Loucy (cell line): Measurements from ENCODE around the gene ARHGAP24.

Experiments
- H2AFZ ChIP-seq: fragments of 200-600 bp; sonication (generic); 2 replicates; pipeline ENCODE4 v1.6.0; 2016; ENCODE audit warnings: antibody characterized with exemption, mild to moderate bottlenecking, low read length, moderate library complexity
- H3F3A ChIP-seq: fragments of 200-600 bp; 2 replicates; pipeline ENCODE4 v1.6.0; 2016; ENCODE audit warnings: antibody characterized with exemption, low read depth, mild to moderate bottlenecking
- H3K27me3 ChIP-seq: fragments of 200-600 bp; sonication (generic); 2 replicates; pipeline ENCODE4 v1.6.1; 2014; ENCODE audit warnings: low read length, mild to moderate bottlenecking; ENCODE audit not compliant: insufficient read depth, poor library complexity, severe bottlenecking
- H3K36me3 ChIP-seq: fragments of 200-600 bp; sonication (generic); 2 replicates; pipeline ENCODE4 v1.6.1; 2016; ENCODE audit warnings: low read length; ENCODE audit not compliant: insufficient read depth
- H3K4me1 ChIP-seq: fragments of 200-600 bp; sonication (generic); 2 replicates; pipeline ENCODE4 v1.5.1; 2014; ENCODE audit warnings: low read length, mild to moderate bottlenecking; ENCODE audit not compliant: insufficient read depth, poor library complexity, severe bottlenecking
- H3K4me2 ChIP-seq: fragments of 200-600 bp; sonication (generic); 2 replicates; pipeline ENCODE4 v1.6.0; 2014; ENCODE audit warnings: antibody characterized with exemption, low read length, low read depth, mild to moderate bottlenecking; ENCODE audit not compliant: poor library complexity, severe bottlenecking
- H3K4me3 ChIP-seq: fragments of 200-600 bp; sonication (generic); 2 replicates; pipeline ENCODE4 v1.5.1; 2014; ENCODE audit warnings: low read length, mild to moderate bottlenecking, mixed read lengths; ENCODE audit not compliant: poor library complexity, severe bottlenecking
- H3K79me2 ChIP-seq: fragments of 200-600 bp; sonication (generic); 2 replicates; pipeline ENCODE4 v1.6.1; 2014; ENCODE audit warnings: low read length; ENCODE audit not compliant: insufficient read depth
- H3K9ac ChIP-seq: fragments of 200-600 bp; sonication (generic); 2 replicates; pipeline ENCODE4 v1.6.0; 2014; ENCODE audit warnings: mild to moderate bottlenecking, low read depth, low read length, moderate library complexity; ENCODE audit not compliant: poor library complexity, severe bottlenecking
- H3K9me2 ChIP-seq: fragments of 200-600 bp; sonication (generic); replicated peaks from 2 replicates; pipeline ENCODE4 v1.6.1; 2016; ENCODE audit warnings: low read depth, low read length, mixed read lengths
- H3K9me3 ChIP-seq: fragments of 200-600 bp; sonication (generic); 2 replicates; pipeline ENCODE4 v1.6.1; 2014; ENCODE audit warnings: mild to moderate bottlenecking, antibody characterized with exemption, low read length, low read depth; ENCODE audit not compliant: insufficient read depth
- H4K20me1 ChIP-seq: fragments of 200-600 bp; sonication (generic); 2 replicates; pipeline ENCODE4 v1.6.0; 2014; ENCODE audit warnings: antibody characterized with exemption, low read length, mild to moderate bottlenecking; ENCODE audit not compliant: insufficient read depth, poor library complexity, severe bottlenecking
- EZH2phosphoT487 ChIP-seq: fragments of 200-600 bp; IDR thresholded peaks from 2 replicates; pipeline ENCODE4 v1.6.1; 2018; ENCODE audit warnings: antibody characterized with exemption, mild to moderate bottlenecking, moderate library complexity, borderline replicate concordance
- TF ChIP-seq, protein P1 (sequence below): fragments of 200-600 bp; sonication (generic); conservative IDR thresholded peaks from 2 replicates; pipeline ENCODE4 v1.5.1; 2014; ENCODE audit warnings: mild to moderate bottlenecking, antibody characterized with exemption, low read length

ARHGAP24 gene

DNA sequence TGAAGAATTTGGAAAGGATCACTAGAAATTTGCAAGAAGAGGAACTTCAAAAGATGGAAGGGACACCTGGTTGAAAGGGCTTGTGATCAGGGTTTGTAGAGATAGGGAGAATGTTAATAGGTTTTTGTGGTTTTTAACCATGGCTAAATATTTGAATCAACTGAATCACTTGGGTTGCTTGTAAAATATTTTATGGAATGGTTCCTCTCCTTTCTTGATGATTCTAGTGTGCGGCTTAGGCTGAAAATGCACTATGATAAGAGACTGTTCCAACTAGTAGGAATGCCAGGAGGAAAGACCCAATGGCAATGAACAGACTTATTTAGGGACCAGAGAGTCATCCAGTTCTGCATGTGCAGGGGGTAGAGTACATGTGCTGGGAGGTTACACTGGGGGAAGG, 408.2 kb downstream of the ARHGAP24 start:
- no peaks in the 10 kb centered on the region for H3K27me3 ChIP-seq
- H3K9me2 ChIP-seq = no peaks in the 10 kb centered on the region
- TF ChIP-seq, protein P1, sequence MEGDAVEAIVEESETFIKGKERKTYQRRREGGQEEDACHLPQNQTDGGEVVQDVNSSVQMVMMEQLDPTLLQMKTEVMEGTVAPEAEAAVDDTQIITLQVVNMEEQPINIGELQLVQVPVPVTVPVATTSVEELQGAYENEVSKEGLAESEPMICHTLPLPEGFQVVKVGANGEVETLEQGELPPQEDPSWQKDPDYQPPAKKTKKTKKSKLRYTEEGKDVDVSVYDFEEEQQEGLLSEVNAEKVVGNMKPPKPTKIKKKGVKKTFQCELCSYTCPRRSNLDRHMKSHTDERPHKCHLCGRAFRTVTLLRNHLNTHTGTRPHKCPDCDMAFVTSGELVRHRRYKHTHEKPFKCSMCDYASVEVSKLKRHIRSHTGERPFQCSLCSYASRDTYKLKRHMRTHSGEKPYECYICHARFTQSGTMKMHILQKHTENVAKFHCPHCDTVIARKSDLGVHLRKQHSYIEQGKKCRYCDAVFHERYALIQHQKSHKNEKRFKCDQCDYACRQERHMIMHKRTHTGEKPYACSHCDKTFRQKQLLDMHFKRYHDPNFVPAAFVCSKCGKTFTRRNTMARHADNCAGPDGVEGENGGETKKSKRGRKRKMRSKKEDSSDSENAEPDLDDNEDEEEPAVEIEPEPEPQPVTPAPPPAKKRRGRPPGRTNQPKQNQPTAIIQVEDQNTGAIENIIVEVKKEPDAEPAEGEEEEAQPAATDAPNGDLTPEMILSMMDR = no peak
- TF ChIP-seq EZH2phosphoT487 = no peak
- no peaks in the 10 kb centered on the region for H3K36me3 ChIP-seq
- H2AFZ ChIP-seq = no peak overlapping the region
- no peaks in the 10 kb centered on the region for H3K9me3 ChIP-seq
- H3K4me3 ChIP-seq = no peak overlapping the region
- H4K20me1 ChIP-seq = no peaks in the 10 kb centered on the region
- no peaks in the 10 kb centered on the region for H3K79me2 ChIP-seq
- H3K9ac ChIP-seq = no peak overlapping the region
- peaks cover 17% of the 10 kb centered on the region for H3K4me1 ChIP-seq
- H3F3A ChIP-seq = no peaks in the 10 kb centered on the region
- no peak overlapping the region for H3K4me2 ChIP-seq

DNA sequence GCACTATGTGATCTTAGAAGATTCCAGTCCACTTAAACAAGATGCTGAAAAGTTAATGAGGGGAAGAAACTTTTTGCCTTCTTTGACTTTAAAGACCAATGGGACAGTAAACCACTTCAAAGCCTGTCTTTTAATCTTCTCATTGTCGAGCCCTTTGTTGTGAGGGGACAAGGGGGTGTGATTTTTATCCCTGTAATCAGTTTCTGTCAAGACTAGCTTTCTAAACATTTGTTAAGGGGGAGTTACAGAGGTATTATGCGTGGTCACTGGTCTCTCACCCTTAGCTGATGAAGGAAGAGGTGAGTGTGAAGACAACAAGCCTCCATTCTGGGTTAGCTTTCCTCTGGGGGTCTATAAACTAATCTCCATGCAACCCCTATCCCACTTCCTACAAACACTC, 409.3 kb downstream of the ARHGAP24 start:
- no peaks in the 10 kb centered on the region for H3F3A ChIP-seq
- no peak overlapping the region for H3K9ac ChIP-seq
- no peaks in the 10 kb centered on the region for H3K9me3 ChIP-seq
- no peak overlapping the region for H3K4me3 ChIP-seq
- H3K4me2 ChIP-seq = no peak overlapping the region
- no peaks in the 10 kb centered on the region for H4K20me1 ChIP-seq
- peaks cover 17% of the 10 kb centered on the region for H3K4me1 ChIP-seq
- no peaks in the 10 kb centered on the region for H3K9me2 ChIP-seq
- TF ChIP-seq, protein P1 = no peak
- TF ChIP-seq EZH2phosphoT487 = no peak
- no peaks in the 10 kb centered on the region for H3K36me3 ChIP-seq
- no peaks in the 10 kb centered on the region for H3K79me2 ChIP-seq
- no peaks in the 10 kb centered on the region for H3K27me3 ChIP-seq
- H2AFZ ChIP-seq = no peak overlapping the region

DNA sequence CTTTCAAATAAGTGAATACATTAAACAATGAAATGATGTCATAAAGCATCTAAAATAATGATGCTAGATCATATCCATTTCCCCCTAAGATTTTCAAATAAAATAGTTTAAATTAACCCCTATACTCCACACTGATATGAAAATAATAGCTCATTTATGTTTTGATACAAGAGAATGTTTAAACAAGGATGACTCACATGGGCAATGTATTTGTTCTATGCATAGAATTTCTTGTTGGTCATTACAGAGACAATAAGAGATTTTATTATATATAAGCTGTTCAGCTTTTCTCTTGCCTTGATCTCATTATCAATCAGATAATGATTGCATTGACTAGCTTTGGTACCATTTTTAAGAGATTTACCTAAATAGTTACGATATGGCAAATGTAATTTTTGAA, 411.7 kb downstream of the ARHGAP24 start:
- H3K9ac ChIP-seq = no peak overlapping the region
- H3K9me3 ChIP-seq = no peaks in the 10 kb centered on the region
- H3K4me3 ChIP-seq = no peak overlapping the region
- H3K9me2 ChIP-seq = no peaks in the 10 kb centered on the region
- peaks cover 17% of the 10 kb centered on the region for H3K4me1 ChIP-seq
- no peaks in the 10 kb centered on the region for H3F3A ChIP-seq
- no peak overlapping the region for H2AFZ ChIP-seq
- H3K79me2 ChIP-seq = no peaks in the 10 kb centered on the region
- H3K4me2 ChIP-seq = no peak overlapping the region
- no peak for TF ChIP-seq EZH2phosphoT487
- TF ChIP-seq, protein P1 = no peak
- no peaks in the 10 kb centered on the region for H3K36me3 ChIP-seq
- H4K20me1 ChIP-seq = no peaks in the 10 kb centered on the region
- H3K27me3 ChIP-seq = no peaks in the 10 kb centered on the region
